Panc1 (cell line): ENCODE data around the gene HSBP1L1. TPM values are rescaled to one million over a fixed set of nuclear protein-coding genes. Genes with fewer than 3 reads are reported as not detected.
"Not testable (repeated sequence)": the region's sequence is repeated elsewhere in the genome, so short reads cannot be mapped to it uniquely, and the experiment has no call there.

ENCODE experiments used
- ATAC-seq: fragments of 200-7000 bp; cut with Tn5 transposase; 2 replicates; pipeline ENCODE4 v1.9.1; 2020; ENCODE audit warnings: mild to moderate bottlenecking, moderate library complexity
- BruUV-seq: library from RNA; stranded (reverse); fragments of 400-500 nt; replicated peaks from 2 replicates; lab custom pipeline; 2021; lab: Mats Ljungman, UMichigan
- CTCF ChIA-PET: fragments of 300-600 bp; sonication (Branson Sonifier 250); formaldehyde crosslinking; loops from one replicate; lab custom pipeline; 2022; ENCODE audit warnings: antibody characterized with exemption; lab: Charles Lee
- POLR2A ChIA-PET: fragments of 300-600 bp; sonication (Branson Sonifier 250); formaldehyde crosslinking; loops from one replicate; lab custom pipeline; 2022; ENCODE audit warnings: antibody characterized with exemption; lab: Charles Lee
- DNase-seq: peaks from one replicate; pipeline ENCODE4 v3.0.0-alpha.2; 2010; ENCODE audit warnings: low read depth, low spot score
- H3K27ac ChIP-seq: 2 replicates; pipeline ENCODE4 v1.5.1; 2011; ENCODE audit warnings: mild to moderate bottlenecking, low read length, inconsistent platforms
- H3K27me3 ChIP-seq: fragments of 200-500 bp; sonication (Bioruptor generic); 2 replicates; pipeline ENCODE4 v1.6.0; 2014; ENCODE audit warnings: low read length, inconsistent platforms; ENCODE audit not compliant: control insufficient read depth, insufficient read depth
- H3K36me3 ChIP-seq: fragments of 200-500 bp; sonication (Bioruptor generic); 2 replicates; pipeline ENCODE4 v1.5.1; 2014; ENCODE audit warnings: inconsistent platforms, mild to moderate bottlenecking, low read length, moderate library complexity; ENCODE audit not compliant: control insufficient read depth, insufficient read depth
- H3K4me1 ChIP-seq: 2 replicates; pipeline ENCODE4 v1.5.1; 2011; ENCODE audit warnings: inconsistent platforms, mild to moderate bottlenecking, low read length, moderate library complexity; ENCODE audit not compliant: control insufficient read depth, insufficient read depth
- H3K4me3 ChIP-seq, 2 experiments: 2 replicates each; pipeline ENCODE4 v1.5.1; 2011 to 2012; ENCODE audit warnings: low read depth in 2 of 2, low read length in 2 of 2, mild to moderate bottlenecking in 2 of 2, inconsistent platforms in 1 of 2, moderate library complexity in 1 of 2
- H3K9me3 ChIP-seq: fragments of 200-500 bp; sonication (Bioruptor generic); 2 replicates; pipeline ENCODE4 v1.5.1; 2014; ENCODE audit warnings: low read depth, mild to moderate bottlenecking, inconsistent platforms, low read length, moderate library complexity; ENCODE audit not compliant: control insufficient read depth, insufficient read depth
- POLR2AphosphoS5 ChIP-seq: IDR thresholded peaks from 2 replicates; pipeline ENCODE4 v1.6.1; 2012; ENCODE audit warnings: mild to moderate bottlenecking, low read depth, low read length, moderate library complexity
- REST ChIP-seq, 2 experiments: IDR thresholded peaks; 2 replicates each; pipeline ENCODE4 v1.6.1; 2011 to 2012; ENCODE audit warnings: low read depth in 2 of 2, control low read depth in 1 of 2, low read length in 1 of 2, mild to moderate bottlenecking in 1 of 2, moderate library complexity in 1 of 2; ENCODE audit not compliant: insufficient read depth in 1 of 2
- SIN3A ChIP-seq: IDR thresholded peaks from 2 replicates; pipeline ENCODE4 v1.6.1; 2012; ENCODE audit warnings: low read depth, mild to moderate bottlenecking, low read length, moderate library complexity, borderline replicate concordance; ENCODE audit not compliant: insufficient read depth
- TCF7L2 ChIP-seq: IDR thresholded peaks from 2 replicates; pipeline ENCODE4 v1.6.1; 2011; ENCODE audit warnings: mild to moderate bottlenecking, low read depth, low read length, inconsistent platforms
- in situ Hi-C: cut with HindIII; loops from 2 replicates; pipeline ENCODE4 v1.10.0; 2016; ENCODE audit warnings: low sequenced_read_pairs, low pct_unique_long_range_greater_than_20kb
- intact Hi-C: fragments of 100-400 bp; cut with micrococcal nuclease; formaldehyde crosslinking; loops from one replicate; pipeline ENCODE4 v1.10.0; 2022; ENCODE audit not compliant: unreplicated experiment
- total RNA-seq: library from RNA; stranded (reverse); gene quantifications from one replicate; pipeline ENCODE4 v1.2.1, GENCODE V29; 2021; ENCODE audit not compliant: unreplicated experiment
- TF ChIP-seq, protein P1 (sequence below): fragments of 450-650 bp; IDR thresholded peaks from 2 replicates; pipeline ENCODE4 v1.5.1; 2017; ENCODE audit warnings: mild to moderate bottlenecking

The HSBP1L1 gene
- total RNA-seq, 1 experiment from 2014 or later, result 45.4 TPM

- Histone ChIP-seq H3K36me3 (no peaks in the 10 kb centered on the region), H3K27ac (no peak overlapping the region), H3K9me3 (no peaks in the 10 kb centered on the region), H3K4me3 (no peak overlapping the region), H3K27me3 (no peaks in the 10 kb centered on the region), H3K4me1 (peaks cover 25% of the 10 kb centered on the region)
- POLR2A ChIA-PET, result no interaction called here
- in situ Hi-C loops (no loop called here), intact Hi-C loops (no loop called here)
- DNase-seq, result no peak
- TSS peak; percentile 64 for BruUV-seq
- 0 out of 2 replicates have a peak, but pooled peaks have one; percentile 24 for TF ChIP-seq POLR2AphosphoS5
- no peak for TF ChIP-seq REST (IDR thresholded peaks at IDR 0.05; ENCODE audit: insufficient read depth in 1 of 2, low read depth in 2 of 2, low read length in 1 of 2)
- no peak for ATAC-seq
- CTCF ChIA-PET, result no interaction called here
Measured at GRCh38 chr18:79956276-79956675, 8.2 kb upstream of the HSBP1L1 start.

DNA sequence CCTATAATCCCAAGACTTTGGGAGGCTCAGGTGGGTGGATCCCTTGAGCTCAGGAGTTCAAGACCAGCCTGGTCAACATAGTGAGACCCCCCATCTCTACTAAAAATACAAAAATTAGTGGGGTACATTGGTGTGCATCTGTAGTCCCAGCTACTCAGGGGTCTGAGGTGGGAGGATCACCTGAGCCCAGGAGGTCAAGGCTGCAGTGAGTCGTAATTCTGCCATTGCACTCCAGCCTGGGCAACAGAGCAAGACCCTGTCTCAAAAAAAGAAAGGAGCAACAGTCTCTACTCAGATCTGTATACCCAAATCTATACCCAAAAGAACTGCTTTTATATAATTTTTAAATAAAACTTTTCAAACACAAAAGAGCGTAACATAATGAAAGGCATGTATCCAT lies 5.5 kb upstream of the HSBP1L1 start:
- H3K9me3 ChIP-seq, result no peaks in the 10 kb centered on the region
- in situ Hi-C loops, result no loop called here
- H3K36me3 ChIP-seq, result no peaks in the 10 kb centered on the region
- ATAC-seq (no peak), DNase-seq (no peak)
- H3K27me3 ChIP-seq, result no peaks in the 10 kb centered on the region
- TF ChIP-seq, protein P1, sequence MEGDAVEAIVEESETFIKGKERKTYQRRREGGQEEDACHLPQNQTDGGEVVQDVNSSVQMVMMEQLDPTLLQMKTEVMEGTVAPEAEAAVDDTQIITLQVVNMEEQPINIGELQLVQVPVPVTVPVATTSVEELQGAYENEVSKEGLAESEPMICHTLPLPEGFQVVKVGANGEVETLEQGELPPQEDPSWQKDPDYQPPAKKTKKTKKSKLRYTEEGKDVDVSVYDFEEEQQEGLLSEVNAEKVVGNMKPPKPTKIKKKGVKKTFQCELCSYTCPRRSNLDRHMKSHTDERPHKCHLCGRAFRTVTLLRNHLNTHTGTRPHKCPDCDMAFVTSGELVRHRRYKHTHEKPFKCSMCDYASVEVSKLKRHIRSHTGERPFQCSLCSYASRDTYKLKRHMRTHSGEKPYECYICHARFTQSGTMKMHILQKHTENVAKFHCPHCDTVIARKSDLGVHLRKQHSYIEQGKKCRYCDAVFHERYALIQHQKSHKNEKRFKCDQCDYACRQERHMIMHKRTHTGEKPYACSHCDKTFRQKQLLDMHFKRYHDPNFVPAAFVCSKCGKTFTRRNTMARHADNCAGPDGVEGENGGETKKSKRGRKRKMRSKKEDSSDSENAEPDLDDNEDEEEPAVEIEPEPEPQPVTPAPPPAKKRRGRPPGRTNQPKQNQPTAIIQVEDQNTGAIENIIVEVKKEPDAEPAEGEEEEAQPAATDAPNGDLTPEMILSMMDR, result no peak
- no peak for TF ChIP-seq SIN3A
- TF ChIP-seq TCF7L2, result no peak
- TF ChIP-seq REST (IDR thresholded peaks at IDR 0.05; ENCODE audit: insufficient read depth in 1 of 2, low read depth in 2 of 2, low read length in 1 of 2), result no peak
- no peak for TF ChIP-seq POLR2AphosphoS5
- CTCF ChIA-PET, result no interaction called here
- BruUV-seq, result no TSS peak
- H3K4me3 ChIP-seq, result no peak overlapping the region
- intact Hi-C loops, result no loop called here
- POLR2A ChIA-PET, result no interaction called here
- no peak overlapping the region for H3K27ac ChIP-seq
- H3K4me1 ChIP-seq, result peaks cover 17% of the 10 kb centered on the region

DNA sequence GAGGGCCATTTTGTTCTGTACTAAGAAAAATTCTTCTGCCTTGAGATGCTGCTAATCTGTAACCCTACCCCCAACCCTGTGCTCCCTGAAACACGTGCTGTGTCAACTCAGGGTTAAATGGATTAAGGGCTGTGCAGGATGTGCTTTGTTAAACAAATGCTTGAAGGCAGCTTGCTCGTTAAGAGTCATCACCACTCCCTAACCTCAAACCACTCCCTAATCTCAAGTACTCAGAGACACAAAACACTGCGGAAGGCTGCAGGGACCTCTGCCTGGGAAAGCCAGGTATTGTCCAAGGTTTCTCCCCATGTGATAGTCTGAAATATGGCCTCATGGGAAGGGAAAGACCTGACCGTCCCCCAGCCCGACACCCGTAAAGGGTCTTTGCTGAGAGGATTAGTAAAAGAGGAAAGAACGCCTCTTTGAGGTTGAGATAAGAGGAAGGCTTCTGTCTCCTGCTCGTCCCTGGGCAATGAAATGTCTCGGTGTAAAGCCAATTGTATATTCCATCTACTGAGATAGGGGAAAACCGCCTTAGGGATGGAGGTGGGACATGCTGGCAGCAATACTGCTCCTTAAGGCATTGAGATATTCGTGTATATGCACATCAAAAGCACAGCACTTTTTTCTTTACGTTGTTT lies 4.2 kb upstream of the HSBP1L1 start:
- intact Hi-C loops, H3K27ac ChIP-seq, ATAC-seq, H3K9me3 ChIP-seq, POLR2A ChIA-PET, CTCF ChIA-PET, BruUV-seq, H3K36me3 ChIP-seq, DNase-seq, H3K4me3 ChIP-seq, in situ Hi-C loops, H3K27me3 ChIP-seq: not testable (repeated sequence)
- peaks cover 12% of the 10 kb centered on the region for H3K4me1 ChIP-seq
